Mesendoderm (in vitro differentiated cells): ENCODE measurements around the gene NAT16.
"Not testable (repeated sequence)": the region's sequence is repeated elsewhere in the genome, so short reads cannot be mapped to it uniquely, and the experiment has no call there.

Experiments used
- DNase-seq: peaks from one replicate; pipeline ENCODE4 v3.0.0; 2013
- H2AK5ac ChIP-seq: 2 replicates; pipeline ENCODE4 v1.6.1; 2013; ENCODE audit warnings: low read length, inconsistent platforms
- H2BK120ac ChIP-seq: 2 replicates; pipeline ENCODE4 v1.6.1; 2013; ENCODE audit warnings: low read depth, mild to moderate bottlenecking, low read length, moderate library complexity, mixed read lengths
- H2BK15ac ChIP-seq: replicated peaks from 2 replicates; pipeline ENCODE4 v1.6.1; 2013; ENCODE audit warnings: low read depth, mild to moderate bottlenecking, moderate library complexity
- H2BK5ac ChIP-seq: 2 replicates; pipeline ENCODE4 v1.6.1; 2013; ENCODE audit warnings: low read length, inconsistent platforms
- H3K18ac ChIP-seq: 2 replicates; pipeline ENCODE4 v1.6.1; 2013; ENCODE audit warnings: mild to moderate bottlenecking, low read length, mixed read lengths
- H3K23ac ChIP-seq: one replicate; pipeline ENCODE4 v1.6.1; 2013; ENCODE audit warnings: low read length
- H3K27ac ChIP-seq: 2 replicates; pipeline ENCODE4 v1.5.1; 2013; ENCODE audit warnings: low read depth, mild to moderate bottlenecking, inconsistent platforms, low read length, moderate library complexity
- H3K27me3 ChIP-seq: 2 replicates; pipeline ENCODE4 v1.6.1; 2013; ENCODE audit warnings: low read length, control low read depth, mild to moderate bottlenecking, inconsistent platforms; ENCODE audit not compliant: insufficient read depth, poor library complexity
- H3K36me3 ChIP-seq: 2 replicates; pipeline ENCODE4 v1.6.1; 2013; ENCODE audit warnings: low read length, inconsistent platforms; ENCODE audit not compliant: control insufficient read depth, insufficient read depth
- H3K4ac ChIP-seq: one replicate; pipeline ENCODE4 v1.6.1; 2013; ENCODE audit warnings: low read depth, mild to moderate bottlenecking, low read length, moderate library complexity
- H3K4me1 ChIP-seq: 2 replicates; pipeline ENCODE4 v1.6.1; 2013; ENCODE audit warnings: low read depth, low read length, inconsistent platforms; ENCODE audit not compliant: control insufficient read depth
- H3K4me2 ChIP-seq: 2 replicates; pipeline ENCODE4 v1.6.1; 2013; ENCODE audit warnings: low read length
- H3K4me3 ChIP-seq: 2 replicates; pipeline ENCODE4 v1.5.1; 2013; ENCODE audit warnings: mild to moderate bottlenecking, low read length
- H3K56ac ChIP-seq: one replicate; pipeline ENCODE4 v1.6.1; 2013; ENCODE audit warnings: low read length
- H3K79me1 ChIP-seq: 2 replicates; pipeline ENCODE4 v1.6.1; 2013; ENCODE audit warnings: low read length, inconsistent platforms
- H3K79me2 ChIP-seq: 2 replicates; pipeline ENCODE4 v1.6.1; 2013; ENCODE audit warnings: mild to moderate bottlenecking, low read length; ENCODE audit not compliant: control insufficient read depth, insufficient read depth
- H3K9ac ChIP-seq: 2 replicates; pipeline ENCODE4 v1.6.1; 2013; ENCODE audit warnings: low read length, inconsistent platforms
- H4K5ac ChIP-seq: one replicate; pipeline ENCODE4 v1.6.1; 2013; ENCODE audit warnings: low read length
- H4K8ac ChIP-seq: one replicate; pipeline ENCODE4 v1.6.1; 2013; ENCODE audit warnings: low read depth, mild to moderate bottlenecking, control low read depth, low read length, moderate library complexity
- WGBS: extraction: QIAGEN DNeasy Blood & Tissue Kit; methylation state at CpG from one replicate; pipeline ENCODE4 v1.1.7; 2013; ENCODE audit warnings: low lambda C conversion rate, missing lambda C conversion rate; ENCODE audit not compliant: insufficient coverage; ENCODE audit errors: extremely low coverage; 5-methylcytosine and 5-hydroxymethylcytosine counted together

NAT16 gene

DNA sequence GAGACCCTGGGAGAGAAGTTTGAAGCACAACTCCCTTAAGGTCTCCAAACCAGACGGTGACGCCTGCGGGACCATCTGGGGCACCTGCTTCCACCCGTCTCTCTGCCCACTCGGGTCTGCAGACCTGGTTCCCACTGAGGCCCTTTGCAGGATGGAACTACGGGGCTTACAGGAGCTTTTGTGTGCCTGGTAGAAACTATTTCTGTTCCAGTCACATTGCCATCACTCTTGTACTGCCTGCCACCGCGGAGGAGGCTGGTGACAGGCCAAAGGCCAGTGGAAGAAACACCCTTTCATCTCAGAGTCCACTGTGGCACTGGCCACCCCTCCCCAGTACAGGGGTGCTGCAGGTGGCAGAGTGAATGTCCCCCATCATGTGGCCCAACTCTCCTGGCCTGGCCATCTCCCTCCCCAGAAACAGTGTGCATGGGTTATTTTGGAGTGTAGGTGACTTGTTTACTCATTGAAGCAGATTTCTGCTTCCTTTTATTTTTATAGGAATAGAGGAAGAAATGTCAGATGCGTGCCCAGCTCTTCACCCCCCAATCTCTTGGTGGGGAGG is 42.4 kb downstream of the NAT16 start:
- no peak overlapping the region for H4K5ac ChIP-seq
- no peaks in the 10 kb centered on the region for H3K27me3 ChIP-seq
- no peak overlapping the region for H3K4me2 ChIP-seq
- no peak overlapping the region for H3K23ac ChIP-seq
- H3K56ac ChIP-seq: peak overlapping the region; percentile 22
- H4K8ac ChIP-seq: no peak overlapping the region
- no peaks in the 10 kb centered on the region for H3K4me1 ChIP-seq
- H2AK5ac ChIP-seq: no peak overlapping the region
- no peak overlapping the region for H2BK5ac ChIP-seq
- no peak overlapping the region for H3K4ac ChIP-seq
- no CpG with 5 or more reads among the region's 9 CpGs for WGBS
- no peak for DNase-seq
- H3K79me2 ChIP-seq: no peaks in the 10 kb centered on the region
- H3K4me3 ChIP-seq: no peak overlapping the region
- H2BK15ac ChIP-seq: no peak overlapping the region
- H3K9ac ChIP-seq: no peak overlapping the region
- H3K27ac ChIP-seq: peak overlapping the region; percentile 6
- no peak overlapping the region for H3K18ac ChIP-seq
- no peak overlapping the region for H2BK120ac ChIP-seq
- no peaks in the 10 kb centered on the region for H3K79me1 ChIP-seq
- H3K36me3 ChIP-seq: no peaks in the 10 kb centered on the region

DNA sequence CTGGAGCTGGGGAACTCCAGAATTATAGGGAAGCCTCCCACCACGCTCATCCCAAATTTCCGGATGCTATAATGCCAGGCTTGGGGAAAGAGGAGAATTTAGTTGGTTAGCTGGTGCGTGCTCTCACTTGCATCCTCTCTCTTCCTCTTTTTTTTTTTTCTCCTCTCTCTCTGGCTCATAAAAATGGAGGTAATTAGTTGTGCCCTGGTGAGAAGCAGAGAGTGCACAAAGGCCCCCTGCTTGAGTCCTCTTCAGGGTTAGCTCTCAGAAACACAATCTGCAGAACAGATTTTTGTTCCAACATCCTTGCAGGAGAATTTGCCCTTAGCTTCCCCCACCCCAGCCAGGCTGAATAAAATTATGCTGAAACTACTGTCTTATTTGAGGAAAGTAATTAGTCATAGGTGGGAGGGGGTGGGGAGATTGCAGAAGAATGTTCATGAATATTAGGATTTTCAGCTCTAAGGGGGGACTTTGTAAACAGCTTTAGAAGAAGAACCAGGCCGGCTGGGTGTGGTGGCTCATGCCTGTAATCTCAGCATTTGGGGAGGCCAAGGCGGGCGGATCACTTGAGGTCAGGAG is 45.6 kb downstream of the NAT16 start:
- Histone ChIP-seq H2BK15ac (no peak overlapping the region), H3K23ac (no peak overlapping the region), H2BK5ac (no peak overlapping the region), H3K4ac (no peak overlapping the region), H3K18ac (no peak overlapping the region), H4K5ac (no peak overlapping the region), H3K79me1 (no peaks in the 10 kb centered on the region), H3K4me2 (no peak overlapping the region), H3K36me3 (no peaks in the 10 kb centered on the region), H4K8ac (no peak overlapping the region), H3K56ac (peak overlapping the region; percentile 2), H2BK120ac (no peak overlapping the region), H3K79me2 (no peaks in the 10 kb centered on the region), H3K27ac (no peak overlapping the region), H2AK5ac (no peak overlapping the region), H3K27me3 (no peaks in the 10 kb centered on the region), H3K4me3 (no peak overlapping the region), H3K4me1 (no peaks in the 10 kb centered on the region), H3K9ac (no peak overlapping the region)
- WGBS: no CpG with 5 or more reads among the region's 6 CpGs
- DNase-seq: no peak

DNA sequence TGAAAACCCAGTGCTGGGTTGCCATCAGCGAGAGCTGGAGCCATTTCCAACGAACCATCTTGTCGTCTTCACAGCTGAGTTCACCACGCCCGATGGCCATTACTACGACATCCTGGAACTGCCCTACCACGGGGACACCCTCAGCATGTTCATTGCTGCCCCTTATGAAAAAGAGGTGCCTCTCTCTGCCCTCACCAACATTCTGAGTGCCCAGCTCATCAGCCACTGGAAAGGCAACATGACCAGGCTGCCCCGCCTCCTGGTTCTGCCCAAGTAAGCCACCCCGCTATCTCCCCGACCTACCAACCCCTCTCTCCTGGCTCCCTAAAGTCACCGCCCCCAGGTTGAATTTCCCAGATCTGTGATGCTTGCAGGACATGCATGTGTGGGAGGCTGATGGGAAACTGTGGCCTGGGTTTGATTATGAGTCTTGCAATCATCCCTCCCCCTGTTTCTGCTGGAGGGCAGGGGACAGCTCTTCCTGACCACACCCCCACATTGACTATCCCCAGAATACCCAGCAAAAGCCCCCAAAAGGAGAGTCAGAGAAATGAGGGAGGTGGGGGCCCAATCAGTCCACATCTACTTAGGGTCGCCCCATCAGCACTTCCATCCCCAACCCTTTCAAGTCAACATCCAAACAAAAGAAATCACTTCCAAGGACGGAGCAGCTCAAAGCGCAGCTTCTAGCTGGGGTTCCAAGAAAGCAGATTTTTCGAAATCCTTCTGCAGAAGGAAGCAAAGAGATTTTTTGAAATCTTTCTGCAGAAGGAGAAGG is 46.3 kb downstream of the NAT16 start:
- H3K27ac ChIP-seq: no peak overlapping the region
- no peaks in the 10 kb centered on the region for H3K79me1 ChIP-seq
- no peaks in the 10 kb centered on the region for H3K4me1 ChIP-seq
- H2BK120ac ChIP-seq: no peak overlapping the region
- no peak overlapping the region for H2AK5ac ChIP-seq
- H3K4me2 ChIP-seq: no peak overlapping the region
- no peak overlapping the region for H3K9ac ChIP-seq
- H3K4ac ChIP-seq: no peak overlapping the region
- no peak overlapping the region for H2BK15ac ChIP-seq
- H3K27me3 ChIP-seq: no peaks in the 10 kb centered on the region
- H3K36me3 ChIP-seq: no peaks in the 10 kb centered on the region
- peak overlapping the region; percentile 2 for H3K56ac ChIP-seq
- no peak overlapping the region for H4K8ac ChIP-seq
- no peak for DNase-seq
- H2BK5ac ChIP-seq: no peak overlapping the region
- H4K5ac ChIP-seq: no peak overlapping the region
- no peak overlapping the region for H3K23ac ChIP-seq
- H3K18ac ChIP-seq: no peak overlapping the region
- WGBS: no CpG with 5 or more reads among the region's 15 CpGs
- H3K4me3 ChIP-seq: no peak overlapping the region
- no peaks in the 10 kb centered on the region for H3K79me2 ChIP-seq

DNA sequence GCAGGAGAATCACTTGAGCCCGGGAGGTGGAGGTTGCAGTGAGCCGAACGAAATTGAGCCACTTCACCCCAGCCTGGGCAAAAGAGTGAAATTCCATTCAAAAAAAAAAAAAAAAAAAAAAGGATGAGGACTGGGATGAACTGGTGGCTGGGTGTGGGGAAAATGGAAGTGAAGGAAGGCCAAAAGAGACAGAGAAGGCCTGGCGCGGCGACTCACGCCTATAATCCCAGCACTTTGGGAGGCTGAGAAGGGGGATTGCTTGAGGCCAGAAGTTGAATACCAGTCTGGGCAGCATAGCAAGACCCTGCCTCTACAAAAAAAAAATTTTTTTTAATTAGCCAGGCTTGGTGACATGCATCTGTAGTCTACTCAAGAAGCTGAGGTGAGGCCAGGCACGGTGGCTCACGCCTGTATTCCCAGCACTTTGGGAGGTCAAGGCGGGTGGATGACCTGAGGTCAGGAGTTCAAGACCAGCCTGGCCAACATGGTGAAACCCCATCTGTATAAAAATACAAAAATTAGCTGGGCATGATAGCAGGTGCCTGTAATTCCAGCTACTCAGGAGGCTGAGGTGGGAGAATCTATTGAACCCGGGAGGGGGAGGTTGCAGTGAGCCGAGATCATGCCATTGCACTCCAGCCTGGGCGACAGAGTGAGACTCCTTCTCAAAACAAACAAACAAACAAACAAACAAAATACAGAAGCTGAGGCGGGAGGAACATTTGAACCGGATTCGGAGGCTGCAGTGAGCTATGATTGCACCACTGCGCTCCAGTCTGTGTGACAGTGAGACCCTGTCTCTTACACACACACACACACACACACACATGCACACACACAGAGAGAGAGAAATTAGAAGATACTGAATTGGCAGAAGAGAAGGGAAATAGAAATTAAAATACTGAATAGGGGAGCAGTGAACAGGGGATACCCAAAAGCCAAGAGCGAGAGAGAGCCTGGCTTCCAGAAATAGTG is 47.2 kb downstream of the NAT16 start:
- H3K79me1 ChIP-seq, H3K23ac ChIP-seq, H2BK120ac ChIP-seq, H3K56ac ChIP-seq, H2BK5ac ChIP-seq, H3K79me2 ChIP-seq, H3K27me3 ChIP-seq, H3K18ac ChIP-seq, H3K4me1 ChIP-seq, H3K36me3 ChIP-seq, H4K8ac ChIP-seq, H3K9ac ChIP-seq, H4K5ac ChIP-seq, H2BK15ac ChIP-seq, H3K4ac ChIP-seq, DNase-seq, H3K4me3 ChIP-seq, H3K27ac ChIP-seq, H2AK5ac ChIP-seq, H3K4me2 ChIP-seq: not testable (repeated sequence)
- no CpG with 5 or more reads among the region's 18 CpGs for WGBS

DNA sequence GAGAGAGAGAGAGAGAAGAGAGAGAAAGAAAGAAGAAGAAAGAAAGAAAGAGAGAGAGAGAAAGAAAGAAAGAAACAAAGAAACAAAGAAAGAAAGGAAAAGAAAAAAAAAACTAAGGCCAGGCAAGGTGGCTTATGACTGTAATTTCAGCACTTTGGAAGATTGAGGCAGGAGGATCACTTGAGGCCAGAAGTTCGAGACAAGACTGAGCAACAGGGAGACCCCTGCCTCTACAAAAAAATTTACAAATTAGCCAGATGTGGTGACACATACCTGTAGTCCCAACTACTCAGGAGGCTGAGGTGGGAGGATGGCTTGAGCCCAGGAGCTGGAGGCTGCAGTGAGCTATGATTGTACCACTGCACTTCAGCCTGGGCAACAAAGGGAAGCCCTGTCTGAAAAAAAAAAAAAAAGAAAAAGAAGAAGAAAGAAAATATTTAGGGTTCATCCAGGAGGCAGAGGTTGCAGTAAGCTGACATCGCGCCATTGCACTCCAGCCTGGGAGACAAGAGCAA is 50.4 kb downstream of the NAT16 start:
- DNase-seq: no peak
- no peak overlapping the region for H3K56ac ChIP-seq
- no peak overlapping the region for H3K4ac ChIP-seq
- H3K27me3 ChIP-seq: no peaks in the 10 kb centered on the region
- H3K4me1 ChIP-seq: no peaks in the 10 kb centered on the region
- H3K79me2 ChIP-seq: no peaks in the 10 kb centered on the region
- H2AK5ac ChIP-seq: no peak overlapping the region
- no peak overlapping the region for H3K4me3 ChIP-seq
- H2BK15ac ChIP-seq: no peak overlapping the region
- H3K4me2 ChIP-seq: no peak overlapping the region
- H4K5ac ChIP-seq: no peak overlapping the region
- no peaks in the 10 kb centered on the region for H3K79me1 ChIP-seq
- H4K8ac ChIP-seq: no peak overlapping the region
- no peak overlapping the region for H3K18ac ChIP-seq
- WGBS: no CpG with 5 or more reads among the region's 3 CpGs
- H3K27ac ChIP-seq: no peak overlapping the region
- H3K23ac ChIP-seq: no peak overlapping the region
- no peak overlapping the region for H3K9ac ChIP-seq
- H3K36me3 ChIP-seq: no peaks in the 10 kb centered on the region
- no peak overlapping the region for H2BK120ac ChIP-seq
- H2BK5ac ChIP-seq: no peak overlapping the region
